GM12878 (cell line): Measurements from ENCODE around the gene C1orf174. TPM values are rescaled to one million over a fixed set of nuclear protein-coding genes. Genes with fewer than 3 reads are reported as not detected.

Experiments used
- ATAC-seq: fragments of 200-7000 bp; cut with Tn5 transposase; 3 replicates; pipeline ENCODE4 v1.9.1; 2020; ENCODE audit warnings: mild to moderate bottlenecking, moderate library complexity
- BruUV-seq: library from RNA; stranded (reverse); fragments of 400-500 nt; replicated peaks from 2 replicates; lab custom pipeline; 2021; lab: Mats Ljungman, UMichigan
- CTCF ChIA-PET: fragments of 300-600 bp; sonication (Branson Sonifier 250); formaldehyde crosslinking; extraction: SDS; loops from one replicate; lab custom pipeline; 2021; ENCODE audit warnings: inconsistent platforms; lab: Yijun Ruan, JAX
- POLR2A ChIA-PET: fragments of 350-600 bp; formaldehyde crosslinking; extraction: SDS; loops from one replicate; lab custom pipeline; 2021; ENCODE audit warnings: inconsistent platforms; lab: Charles Lee
- RAD21 ChIA-PET: fragments of 300-600 bp; sonication (Branson Sonifier 250); formaldehyde crosslinking; loops from one replicate; lab custom pipeline; 2023; ENCODE audit warnings: antibody characterized with exemption; ENCODE audit not compliant: unreplicated experiment; lab: Charles Lee
- SMC1A ChIA-PET: fragments of 300-600 bp; sonication (Branson Sonifier 250); formaldehyde crosslinking; loops from one replicate; lab custom pipeline; 2023; ENCODE audit not compliant: unreplicated experiment, uncharacterized antibody; lab: Charles Lee
- DNase-seq: peaks from one replicate; pipeline ENCODE4 v3.0.0-alpha.2; 2011; ENCODE audit warnings: low read depth, low spot score
- FAIRE-seq: peaks from 3 replicates; lab custom pipeline; 2011; peaks lifted over from hg19 to GRCh38; lab: Jason Lieb, UNC
- H2AFZ ChIP-seq: 2 replicates; pipeline ENCODE4 v1.6.0; 2011; ENCODE audit warnings: low read depth, low read length, control low read depth; ENCODE audit not compliant: control insufficient read depth
- H3K27ac ChIP-seq: 2 replicates; pipeline ENCODE4 v1.5.1; 2011; ENCODE audit warnings: control low read depth; ENCODE audit not compliant: control insufficient read depth, insufficient read depth
- H3K27me3 ChIP-seq, 2 experiments: replicated peaks in 1 of 2; 2 replicates each; pipeline versions ENCODE4 v1.6.0 to v1.6.1; 2011; ENCODE audit warnings: low read length in 1 of 2; ENCODE audit not compliant: control insufficient read depth in 2 of 2, insufficient read depth in 2 of 2
- H3K36me3 ChIP-seq, 2 experiments: 2 replicates each; pipeline ENCODE4 v1.5.1; 2011; ENCODE audit warnings: low read length in 1 of 2; ENCODE audit not compliant: control insufficient read depth in 2 of 2, insufficient read depth in 2 of 2
- H3K4me1 ChIP-seq: 2 replicates; pipeline ENCODE4 v1.6.1; 2011; ENCODE audit warnings: mild to moderate bottlenecking, low read length, moderate library complexity, mixed read lengths; ENCODE audit not compliant: control insufficient read depth, insufficient read depth
- H3K4me2 ChIP-seq: 2 replicates; pipeline ENCODE4 v1.6.0; 2011; ENCODE audit warnings: control low read depth; ENCODE audit not compliant: control insufficient read depth, insufficient read depth
- H3K4me3 ChIP-seq: fragments of 200-600 bp; sonication (generic); 2 replicates; pipeline ENCODE4 v1.5.1; 2016
- H3K79me2 ChIP-seq: 2 replicates; pipeline ENCODE4 v1.6.0; 2011; ENCODE audit warnings: low read length; ENCODE audit not compliant: control insufficient read depth, insufficient read depth
- H3K9ac ChIP-seq: 2 replicates; pipeline ENCODE4 v1.8.0; 2011; ENCODE audit warnings: low read length, control low read depth, mixed read lengths; ENCODE audit not compliant: control insufficient read depth, insufficient read depth
- H3K9me3 ChIP-seq: replicated peaks from 3 replicates; pipeline ENCODE4 v1.5.1; 2011; ENCODE audit warnings: mild to moderate bottlenecking, low read length; ENCODE audit not compliant: control insufficient read depth, insufficient read depth
- H4K20me1 ChIP-seq: 2 replicates; pipeline ENCODE4 v1.6.0; 2011; ENCODE audit not compliant: control insufficient read depth, insufficient read depth
- BCL11A ChIP-seq: IDR thresholded peaks from 2 replicates; pipeline ENCODE4 v1.6.1; 2011; ENCODE audit warnings: low read depth, low read length
- CEBPB ChIP-seq, 2 experiments: fragments of 150-350 bp in 1 of 2; IDR thresholded peaks; 2 replicates each; pipeline ENCODE4 v1.6.1; 2012 to 2014; ENCODE audit warnings: low read depth in 2 of 2, low read length in 2 of 2, borderline replicate concordance in 1 of 2, inconsistent platforms in 1 of 2
- CTCF ChIP-seq, 3 experiments: IDR thresholded peaks in 2 of 3; conservative IDR thresholded peaks in 1 of 3; 2 replicates each; pipeline ENCODE4 v1.5.1; 2011; ENCODE audit warnings: low read depth in 3 of 3, low read length in 3 of 3, mild to moderate bottlenecking in 3 of 3, control low read depth in 2 of 3, moderate library complexity in 2 of 3, inconsistent platforms in 1 of 3, mixed read lengths in 1 of 3; ENCODE audit not compliant: control insufficient read depth in 2 of 3, insufficient read depth in 1 of 3; ENCODE audit errors: extremely low read depth in 1 of 3
- FOXK2 ChIP-seq: fragments of 450-650 bp; IDR thresholded peaks from 2 replicates; pipeline ENCODE4 v1.6.1; 2017; ENCODE audit warnings: mild to moderate bottlenecking, moderate library complexity
- HDAC2 ChIP-seq: fragments of 200-600 bp; sonication (generic); IDR thresholded peaks from 2 replicates; pipeline ENCODE4 v1.6.1; 2017
- NKRF ChIP-seq: fragments of 450-650 bp; conservative IDR thresholded peaks from 2 replicates; pipeline ENCODE4 v1.6.1; 2017; ENCODE audit warnings: mild to moderate bottlenecking, moderate library complexity
- RELA ChIP-seq: fragments of 450-650 bp; IDR thresholded peaks from 2 replicates; pipeline ENCODE4 v1.8.0; 2014; ENCODE audit warnings: borderline replicate concordance; ENCODE audit not compliant: partially characterized antibody
- SMAD5 ChIP-seq: IDR thresholded peaks from 2 replicates; pipeline ENCODE4 v1.6.1; 2016; ENCODE audit warnings: antibody characterized with exemption, low read depth
- USF1 ChIP-seq: IDR thresholded peaks from 2 replicates; pipeline ENCODE4 v1.6.1; 2011; ENCODE audit warnings: borderline replicate concordance, low read depth, mild to moderate bottlenecking, moderate library complexity, mixed read lengths, low read length; ENCODE audit not compliant: insufficient read depth; ENCODE audit errors: extremely low read length
- ZNF622 ChIP-seq: fragments of 450-650 bp; IDR thresholded peaks from 2 replicates; pipeline ENCODE4 v1.6.1; 2017; ENCODE audit warnings: mild to moderate bottlenecking, inconsistent platforms
- ZZZ3 ChIP-seq: IDR thresholded peaks from 2 replicates; pipeline ENCODE4 v1.6.1; 2011; ENCODE audit warnings: low read depth; ENCODE audit not compliant: control insufficient read depth, insufficient read length
- WGBS: methylation state at CpG from one replicate; pipeline ENCODE4 v1.1.6; 2016; ENCODE audit warnings: low lambda C conversion rate; ENCODE audit not compliant: insufficient replicate concordance, insufficient coverage; ENCODE audit errors: missing lambda C conversion rate; 5-methylcytosine and 5-hydroxymethylcytosine counted together
- in situ Hi-C: fragments of 300-500 bp; cut with MboI; formaldehyde crosslinking; loops from 9 replicates; pipeline ENCODE4 v1.14.3; 2018; ENCODE audit warnings: mixed read lengths
- intact Hi-C: fragments of 100-400 bp; cut with micrococcal nuclease; formaldehyde crosslinking; loops from one replicate; pipeline ENCODE4 v1.14.2; 2022; ENCODE audit not compliant: unreplicated experiment
- polyA plus RNA-seq, 11 experiments: library from polyadenylated mRNA; depleted of rRNA in 4 of 11; unstranded in 6 of 11; stranded (reverse) in 5 of 11; fragments of >200 nt; fragmentation: Nextera tagmentation in 4 of 11; fragmentation: Illumina TruSeq in 1 of 11; extraction: Ambion mirVana in 4 of 11; extraction: Trizol in 1 of 11; gene quantifications; 1 replicate in 1 of 11; 2 replicates in 10 of 11; pipeline versions ENCODE4 v1.2.1 to v1.2.3, GENCODE V29; 2011 to 2016; ENCODE audit warnings: inconsistent platforms in 2 of 11, missing spikeins in 2 of 11, low read depth in 1 of 11
- total RNA-seq, 4 experiments: library from RNA; depleted of rRNA in 3 of 4; stranded (reverse); fragments of >200 nt in 3 of 4; fragmentation: Illumina TruSeq in 1 of 4; extraction: Trizol in 1 of 4; gene quantifications; 2 replicates each; pipeline versions ENCODE4 v1.2.1 to v1.2.3, GENCODE V29; 2013 to 2021
- TF ChIP-seq, protein P1 (sequence below): fragments of 450-650 bp; IDR thresholded peaks from 2 replicates; pipeline ENCODE4 v1.6.1; 2017; ENCODE audit warnings: mild to moderate bottlenecking, moderate library complexity

The C1orf174 gene
- total and polyA plus RNA-seq, 10 of the 15 experiments (the other 5 are each of a cell fraction or from before 2014, with no cell fraction given): 17.5 to 35.4 (median 25.1) TPM

GRCh38 chr1:3868464-3869006, 31.5 kb downstream of the C1orf174 start (continued):
- no peak for TF ChIP-seq USF1

DNA sequence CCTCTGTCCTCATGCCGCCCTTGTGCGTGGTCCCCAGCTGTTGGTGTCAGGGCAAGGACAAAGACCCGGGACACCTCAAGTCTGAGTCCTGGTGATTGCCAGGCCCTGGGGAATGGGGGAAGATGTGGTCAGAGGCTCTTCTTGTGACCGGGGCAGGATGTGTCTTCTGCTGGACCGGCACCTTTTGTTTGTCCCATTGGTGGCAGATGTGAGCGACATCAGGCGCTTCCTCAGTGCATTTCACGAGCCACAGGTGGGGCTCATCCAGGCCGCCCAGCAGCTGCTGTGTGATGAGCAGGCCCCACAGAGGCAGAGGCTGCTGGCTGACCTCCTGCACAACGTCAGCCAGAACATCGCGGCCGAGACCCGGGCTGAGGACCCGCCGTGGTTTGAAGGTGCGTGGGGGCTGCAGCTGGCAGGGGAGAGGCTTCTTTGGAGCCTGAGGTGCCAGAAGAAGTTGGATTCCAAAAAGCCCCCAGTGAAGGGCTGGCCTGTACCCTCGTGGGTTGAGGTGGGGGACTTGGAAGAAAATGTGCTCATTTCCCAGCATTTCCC, 34.4 kb downstream of the C1orf174 start:
- H2AFZ ChIP-seq: no peak overlapping the region
- H3K4me3 ChIP-seq: no peak overlapping the region
- H4K20me1 ChIP-seq: no peaks in the 10 kb centered on the region
- no peak overlapping the region for H3K4me2 ChIP-seq
- H3K27ac ChIP-seq: no peak overlapping the region
- H3K79me2 ChIP-seq: no peaks in the 10 kb centered on the region
- ChIA-PET SMC1A (no interaction called here), CTCF (no interaction called here), RAD21 (no interaction called here), POLR2A (no interaction called here)
- WGBS: 90% methylated on average over 18 of the region's 18 CpGs
- H3K36me3 ChIP-seq: peaks cover 0 to 2% of the 10 kb centered on the region in 2 experiments; a peak in 2 of 4 replicates
- BruUV-seq: no TSS peak
- ATAC-seq: no peak
- no peak for FAIRE-seq
- H3K9ac ChIP-seq: no peak overlapping the region
- H3K27me3 ChIP-seq: no peaks in the 10 kb centered on the region
- in situ Hi-C loops: no loop called here
- intact Hi-C loops: no loop called here
- DNase-seq: no peak
- H3K4me1 ChIP-seq: peaks cover 6% of the 10 kb centered on the region
- no peaks in the 10 kb centered on the region; the same call in 2 of the 3 replicates for H3K9me3 ChIP-seq
- TF ChIP-seq CEBPB (IDR thresholded peaks at IDR 0.05; ENCODE audit: borderline replicate concordance in 1 of 2, low read depth in 2 of 2, low read length in 2 of 2): no peak
- TF ChIP-seq HDAC2: no peak
- no peak for TF ChIP-seq NKRF
- TF ChIP-seq SMAD5: no peak
- TF ChIP-seq ZNF622: no peak
- no peak for TF ChIP-seq ZZZ3
- TF ChIP-seq FOXK2: no peak
- TF ChIP-seq BCL11A: no peak
- no peak for TF ChIP-seq RELA
- no peak for TF ChIP-seq CTCF (IDR thresholded peaks at IDR 0.05 in 2 of 3, conservative IDR thresholded peaks at IDR 0.05 in 1 of 3; ENCODE audit: control insufficient read depth in 2 of 3, extremely low read depth in 1 of 3, insufficient read depth in 1 of 3, low read depth in 3 of 3, low read length in 3 of 3)
- TF ChIP-seq, protein P1, sequence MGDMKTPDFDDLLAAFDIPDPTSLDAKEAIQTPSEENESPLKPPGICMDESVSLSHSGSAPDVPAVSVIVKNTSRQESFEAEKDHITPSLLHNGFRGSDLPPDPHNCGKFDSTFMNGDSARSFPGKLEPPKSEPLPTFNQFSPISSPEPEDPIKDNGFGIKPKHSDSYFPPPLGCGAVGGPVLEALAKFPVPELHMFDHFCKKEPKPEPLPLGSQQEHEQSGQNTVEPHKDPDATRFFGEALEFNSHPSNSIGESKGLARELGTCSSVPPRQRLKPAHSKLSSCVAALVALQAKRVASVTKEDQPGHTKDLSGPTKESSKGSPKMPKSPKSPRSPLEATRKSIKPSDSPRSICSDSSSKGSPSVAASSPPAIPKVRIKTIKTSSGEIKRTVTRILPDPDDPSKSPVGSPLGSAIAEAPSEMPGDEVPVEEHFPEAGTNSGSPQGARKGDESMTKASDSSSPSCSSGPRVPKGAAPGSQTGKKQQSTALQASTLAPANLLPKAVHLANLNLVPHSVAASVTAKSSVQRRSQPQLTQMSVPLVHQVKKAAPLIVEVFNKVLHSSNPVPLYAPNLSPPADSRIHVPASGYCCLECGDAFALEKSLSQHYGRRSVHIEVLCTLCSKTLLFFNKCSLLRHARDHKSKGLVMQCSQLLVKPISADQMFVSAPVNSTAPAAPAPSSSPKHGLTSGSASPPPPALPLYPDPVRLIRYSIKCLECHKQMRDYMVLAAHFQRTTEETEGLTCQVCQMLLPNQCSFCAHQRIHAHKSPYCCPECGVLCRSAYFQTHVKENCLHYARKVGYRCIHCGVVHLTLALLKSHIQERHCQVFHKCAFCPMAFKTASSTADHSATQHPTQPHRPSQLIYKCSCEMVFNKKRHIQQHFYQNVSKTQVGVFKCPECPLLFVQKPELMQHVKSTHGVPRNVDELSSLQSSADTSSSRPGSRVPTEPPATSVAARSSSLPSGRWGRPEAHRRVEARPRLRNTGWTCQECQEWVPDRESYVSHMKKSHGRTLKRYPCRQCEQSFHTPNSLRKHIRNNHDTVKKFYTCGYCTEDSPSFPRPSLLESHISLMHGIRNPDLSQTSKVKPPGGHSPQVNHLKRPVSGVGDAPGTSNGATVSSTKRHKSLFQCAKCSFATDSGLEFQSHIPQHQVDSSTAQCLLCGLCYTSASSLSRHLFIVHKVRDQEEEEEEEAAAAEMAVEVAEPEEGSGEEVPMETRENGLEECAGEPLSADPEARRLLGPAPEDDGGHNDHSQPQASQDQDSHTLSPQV: no peak
